HEK293 (cell line): ENCODE data around the gene PID1.

Experiments
- CTCF ChIA-PET: fragments of 350-600 bp; formaldehyde crosslinking; extraction: SDS; loops from one replicate; lab custom pipeline; 2021; ENCODE audit warnings: antibody characterized with exemption; lab: Yijun Ruan, JAX
- POLR2A ChIA-PET: fragments of 300-600 bp; formaldehyde crosslinking; extraction: SDS; loops from one replicate; lab custom pipeline; 2020; ENCODE audit warnings: antibody characterized with exemption, inconsistent platforms; lab: Yijun Ruan, JAX
- H3K27ac ChIP-seq: fragments of 200-500 bp; sonication (Bioruptor generic); 2 replicates; pipeline ENCODE4 v1.5.1; 2014; ENCODE audit warnings: low read depth, low read length, control low read depth, inconsistent platforms; ENCODE audit errors: extremely low read depth
- H3K36me3 ChIP-seq, 2 experiments: fragments of 200-500 bp in 1 of 2; sonication (Bioruptor generic) in 1 of 2; 1 replicate in 1 of 2; 2 replicates in 1 of 2; pipeline ENCODE4 v1.5.1; 2014 to 2017; ENCODE audit warnings: inconsistent platforms in 2 of 2, low read length in 2 of 2; ENCODE audit not compliant: control insufficient read depth in 2 of 2, insufficient read depth in 1 of 2
- H3K4me1 ChIP-seq: fragments of 200-500 bp; sonication (Bioruptor generic); 2 replicates; pipeline ENCODE4 v1.5.1; 2014; ENCODE audit warnings: mild to moderate bottlenecking, low read length, inconsistent platforms; ENCODE audit not compliant: control insufficient read depth, insufficient read depth
- H3K4me3 ChIP-seq: 2 replicates; pipeline ENCODE4 v1.5.1; 2011; ENCODE audit warnings: low read depth, mild to moderate bottlenecking, control low read depth, low read length, moderate library complexity
- H3K9me3 ChIP-seq: fragments of 200-500 bp; sonication (Bioruptor generic); 2 replicates; pipeline ENCODE4 v1.5.1; 2014; ENCODE audit warnings: low read depth, low read length, inconsistent platforms; ENCODE audit not compliant: control insufficient read depth, insufficient read depth
- KLF1 ChIP-seq: fragments of 450-650 bp; formaldehyde crosslinking; IDR thresholded peaks from 2 replicates; pipeline ENCODE4 v1.5.1; 2016; ENCODE audit warnings: missing biosample characterization, missing genetic modification characterization
- KLF10 ChIP-seq: fragments of 450-650 bp; IDR thresholded peaks from 2 replicates; pipeline ENCODE4 v1.5.1; 2018; ENCODE audit warnings: missing biosample characterization, mild to moderate bottlenecking, missing genetic modification characterization
- MZF1 ChIP-seq: fragments of 450-650 bp; formaldehyde crosslinking; IDR thresholded peaks from 2 replicates; pipeline ENCODE4 v1.5.1; 2017; ENCODE audit warnings: missing biosample characterization, missing genetic modification characterization, borderline replicate concordance
- ZBTB48 ChIP-seq: fragments of 450-650 bp; formaldehyde crosslinking; IDR thresholded peaks from 2 replicates; pipeline ENCODE4 v1.5.1; 2016; ENCODE audit warnings: missing biosample characterization, missing genetic modification characterization
- ZEB2 ChIP-seq: fragments of 450-650 bp; formaldehyde crosslinking; IDR thresholded peaks from 2 replicates; pipeline ENCODE4 v1.5.1; 2016; ENCODE audit warnings: missing biosample characterization, missing genetic modification characterization
- ZNF132 ChIP-seq: fragments of 450-650 bp; formaldehyde crosslinking; IDR thresholded peaks from 2 replicates; pipeline ENCODE4 v1.5.1; 2017; ENCODE audit warnings: missing biosample characterization, missing genetic modification characterization, borderline replicate concordance
- ZNF133 ChIP-seq: fragments of 450-650 bp; formaldehyde crosslinking; IDR thresholded peaks from 2 replicates; pipeline ENCODE4 v1.5.1; 2016; ENCODE audit warnings: missing biosample characterization, missing genetic modification characterization
- ZNF202 ChIP-seq: fragments of 450-650 bp; formaldehyde crosslinking; IDR thresholded peaks from 2 replicates; pipeline ENCODE4 v1.5.1; 2016; ENCODE audit warnings: missing biosample characterization, missing genetic modification characterization, borderline replicate concordance
- ZNF221 ChIP-seq: fragments of 450-650 bp; formaldehyde crosslinking; IDR thresholded peaks from 2 replicates; pipeline ENCODE4 v1.5.1; 2017; ENCODE audit warnings: missing biosample characterization, missing genetic modification characterization, borderline replicate concordance
- ZNF24 ChIP-seq: fragments of 450-650 bp; formaldehyde crosslinking; IDR thresholded peaks from 2 replicates; pipeline ENCODE4 v1.5.1; 2016; ENCODE audit warnings: missing biosample characterization, missing genetic modification characterization
- ZNF266 ChIP-seq: fragments of 450-650 bp; formaldehyde crosslinking; IDR thresholded peaks from 2 replicates; pipeline ENCODE4 v1.5.1; 2016; ENCODE audit warnings: missing biosample characterization, missing genetic modification characterization, low read depth
- ZNF302 ChIP-seq: fragments of 450-650 bp; formaldehyde crosslinking; IDR thresholded peaks from 2 replicates; pipeline ENCODE4 v1.5.1; 2016; ENCODE audit warnings: missing biosample characterization, missing genetic modification characterization, low read depth
- ZNF391 ChIP-seq: fragments of 450-650 bp; formaldehyde crosslinking; IDR thresholded peaks from 2 replicates; pipeline ENCODE4 v1.5.1; 2016; ENCODE audit warnings: low read depth, missing biosample characterization, missing genetic modification characterization, borderline replicate concordance
- ZNF404 ChIP-seq: fragments of 450-650 bp; formaldehyde crosslinking; IDR thresholded peaks from 2 replicates; pipeline ENCODE4 v1.5.1; 2017; ENCODE audit warnings: missing biosample characterization, missing genetic modification characterization
- ZNF510 ChIP-seq: fragments of 450-650 bp; formaldehyde crosslinking; IDR thresholded peaks from 2 replicates; pipeline ENCODE4 v1.5.1; 2018; ENCODE audit warnings: mild to moderate bottlenecking, missing genetic modification characterization, missing biosample characterization; ENCODE audit not compliant: insufficient replicate concordance
- ZNF560 ChIP-seq: fragments of 450-650 bp; formaldehyde crosslinking; IDR thresholded peaks from 2 replicates; pipeline ENCODE4 v1.5.1; 2017; ENCODE audit warnings: missing biosample characterization, missing genetic modification characterization, borderline replicate concordance
- ZNF571 ChIP-seq: fragments of 450-650 bp; formaldehyde crosslinking; IDR thresholded peaks from 2 replicates; pipeline ENCODE4 v1.5.0; 2017; ENCODE audit warnings: missing biosample characterization, missing genetic modification characterization
- ZNF626 ChIP-seq: fragments of 450-650 bp; sonication (Bioruptor Pico); formaldehyde crosslinking; IDR thresholded peaks from 2 replicates; pipeline ENCODE4 v1.5.1; 2018; ENCODE audit warnings: missing biosample characterization, missing genetic modification characterization, inconsistent platforms
- ZNF654 ChIP-seq: fragments of 450-650 bp; formaldehyde crosslinking; IDR thresholded peaks from 2 replicates; pipeline ENCODE4 v1.5.1; 2016; ENCODE audit warnings: low read depth, missing biosample characterization, missing genetic modification characterization
- ZNF670 ChIP-seq: fragments of 450-650 bp; formaldehyde crosslinking; IDR thresholded peaks from 2 replicates; pipeline ENCODE4 v1.5.1; 2016; ENCODE audit warnings: missing biosample characterization, missing genetic modification characterization, low read depth
- ZNF677 ChIP-seq: fragments of 450-650 bp; IDR thresholded peaks from 2 replicates; pipeline ENCODE4 v1.5.0; 2018; ENCODE audit warnings: missing biosample characterization, mild to moderate bottlenecking, missing genetic modification characterization, moderate library complexity
- ZNF701 ChIP-seq: fragments of 450-650 bp; formaldehyde crosslinking; IDR thresholded peaks from 2 replicates; pipeline ENCODE4 v1.5.1; 2016; ENCODE audit warnings: missing biosample characterization, missing genetic modification characterization
- ZNF776 ChIP-seq: fragments of 450-650 bp; formaldehyde crosslinking; IDR thresholded peaks from 2 replicates; pipeline ENCODE4 v1.5.0; 2017; ENCODE audit warnings: missing biosample characterization, missing genetic modification characterization, borderline replicate concordance
- ZNF843 ChIP-seq: fragments of 450-650 bp; formaldehyde crosslinking; IDR thresholded peaks from 2 replicates; pipeline ENCODE4 v1.5.1; 2016; ENCODE audit warnings: missing biosample characterization, missing genetic modification characterization
- ZSCAN30 ChIP-seq: fragments of 450-650 bp; IDR thresholded peaks from 2 replicates; pipeline ENCODE4 v1.5.1; 2018; ENCODE audit warnings: missing biosample characterization, mild to moderate bottlenecking, missing genetic modification characterization, moderate library complexity
- TF ChIP-seq, protein P1 (sequence below): fragments of 450-650 bp; formaldehyde crosslinking; IDR thresholded peaks from 2 replicates; pipeline ENCODE4 v1.5.1; 2017; ENCODE audit warnings: missing biosample characterization, missing genetic modification characterization
- TF ChIP-seq, protein P2 (sequence below): fragments of 450-650 bp; formaldehyde crosslinking; IDR thresholded peaks from 2 replicates; pipeline ENCODE4 v1.5.1; 2016; ENCODE audit warnings: missing biosample characterization, missing genetic modification characterization
- TF ChIP-seq, protein P3 (sequence below): fragments of 450-650 bp; formaldehyde crosslinking; IDR thresholded peaks from 2 replicates; pipeline ENCODE4 v1.5.0; 2017; ENCODE audit warnings: missing biosample characterization, missing genetic modification characterization, borderline replicate concordance

The PID1 gene

DNA sequence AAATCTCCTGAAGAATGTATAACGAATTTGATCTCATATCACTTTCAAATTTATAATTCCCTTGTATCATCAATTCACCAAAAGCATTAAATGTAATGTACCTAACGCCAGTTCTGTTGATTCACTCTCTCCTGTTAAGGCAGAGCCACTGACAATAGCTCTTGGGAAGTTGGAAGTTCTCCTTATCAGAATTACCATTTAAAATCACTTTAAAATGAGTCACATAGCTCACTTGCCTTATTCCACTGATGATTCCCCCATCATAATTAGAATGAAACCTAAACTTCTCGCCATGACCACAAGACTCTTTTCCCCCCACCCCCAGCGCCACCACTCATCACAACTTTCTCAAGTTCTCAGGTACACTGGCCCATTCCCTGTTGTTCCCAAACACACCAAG is 117.1 kb downstream of the PID1 start:
- CTCF ChIA-PET, result no interaction called here
- Histone ChIP-seq H3K4me3 (no peak overlapping the region), H3K4me1 (no peaks in the 10 kb centered on the region), H3K36me3 (no peaks in the 10 kb centered on the region), H3K27ac (no peak overlapping the region), H3K9me3 (no peaks in the 10 kb centered on the region)
- no peak for TF ChIP-seq ZNF266 (tag by site-specific recombination)
- no peak for TF ChIP-seq ZNF24 (tag by site-specific recombination)
- TF ChIP-seq ZNF404 (tag by site-specific recombination), result no peak
- TF ChIP-seq, protein P1, sequence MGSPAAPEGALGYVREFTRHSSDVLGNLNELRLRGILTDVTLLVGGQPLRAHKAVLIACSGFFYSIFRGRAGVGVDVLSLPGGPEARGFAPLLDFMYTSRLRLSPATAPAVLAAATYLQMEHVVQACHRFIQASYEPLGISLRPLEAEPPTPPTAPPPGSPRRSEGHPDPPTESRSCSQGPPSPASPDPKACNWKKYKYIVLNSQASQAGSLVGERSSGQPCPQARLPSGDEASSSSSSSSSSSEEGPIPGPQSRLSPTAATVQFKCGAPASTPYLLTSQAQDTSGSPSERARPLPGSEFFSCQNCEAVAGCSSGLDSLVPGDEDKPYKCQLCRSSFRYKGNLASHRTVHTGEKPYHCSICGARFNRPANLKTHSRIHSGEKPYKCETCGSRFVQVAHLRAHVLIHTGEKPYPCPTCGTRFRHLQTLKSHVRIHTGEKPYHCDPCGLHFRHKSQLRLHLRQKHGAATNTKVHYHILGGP, result no peak
- no peak for TF ChIP-seq ZNF776 (tag by site-specific recombination)
- no peak for TF ChIP-seq ZNF626 (tag by site-specific recombination)
- TF ChIP-seq, protein P2, sequence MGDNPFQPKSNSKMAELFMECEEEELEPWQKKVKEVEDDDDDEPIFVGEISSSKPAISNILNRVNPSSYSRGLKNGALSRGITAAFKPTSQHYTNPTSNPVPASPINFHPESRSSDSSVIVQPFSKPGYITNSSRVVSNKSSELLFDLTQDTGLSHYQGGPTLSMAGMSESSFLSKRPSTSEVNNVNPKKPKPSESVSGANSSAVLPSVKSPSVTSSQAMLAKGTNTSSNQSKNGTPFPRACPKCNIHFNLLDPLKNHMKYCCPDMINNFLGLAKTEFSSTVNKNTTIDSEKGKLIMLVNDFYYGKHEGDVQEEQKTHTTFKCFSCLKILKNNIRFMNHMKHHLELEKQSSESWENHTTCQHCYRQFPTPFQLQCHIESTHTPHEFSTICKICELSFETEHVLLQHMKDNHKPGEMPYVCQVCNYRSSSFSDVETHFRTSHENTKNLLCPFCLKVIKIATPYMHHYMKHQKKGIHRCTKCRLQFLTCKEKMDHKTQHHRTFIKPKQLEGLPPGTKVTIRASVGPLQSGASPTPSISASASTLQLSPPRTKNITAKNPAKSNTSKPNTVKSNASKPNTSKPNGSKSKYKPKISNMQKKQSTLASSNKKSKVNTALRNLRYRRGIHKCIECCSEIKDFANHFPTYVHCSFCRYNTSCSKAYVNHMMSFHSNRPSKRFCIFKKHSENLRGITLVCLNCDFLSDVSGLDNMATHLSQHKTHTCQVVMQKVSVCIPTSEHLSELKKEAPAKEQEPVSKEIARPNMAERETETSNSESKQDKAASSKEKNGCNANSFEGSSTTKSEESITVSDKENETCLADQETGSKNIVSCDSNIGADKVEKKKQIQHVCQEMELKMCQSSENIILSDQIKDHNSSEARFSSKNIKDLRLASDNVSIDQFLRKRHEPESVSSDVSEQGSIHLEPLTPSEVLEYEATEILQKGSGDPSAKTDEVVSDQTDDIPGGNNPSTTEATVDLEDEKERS (tag by site-specific recombination), result no peak
- no peak for TF ChIP-seq KLF1
- no peak for TF ChIP-seq ZBTB48
- TF ChIP-seq ZNF654 (tag by site-specific recombination), result no peak
- TF ChIP-seq ZNF391, result no peak
- TF ChIP-seq ZNF221 (tag by site-specific recombination), result no peak
- no peak for TF ChIP-seq ZNF510 (tag by site-specific recombination)
- no peak for TF ChIP-seq MZF1 (tag by site-specific recombination)
- no peak for TF ChIP-seq ZNF701 (tag by site-specific recombination)
- POLR2A ChIA-PET, result no interaction called here

DNA sequence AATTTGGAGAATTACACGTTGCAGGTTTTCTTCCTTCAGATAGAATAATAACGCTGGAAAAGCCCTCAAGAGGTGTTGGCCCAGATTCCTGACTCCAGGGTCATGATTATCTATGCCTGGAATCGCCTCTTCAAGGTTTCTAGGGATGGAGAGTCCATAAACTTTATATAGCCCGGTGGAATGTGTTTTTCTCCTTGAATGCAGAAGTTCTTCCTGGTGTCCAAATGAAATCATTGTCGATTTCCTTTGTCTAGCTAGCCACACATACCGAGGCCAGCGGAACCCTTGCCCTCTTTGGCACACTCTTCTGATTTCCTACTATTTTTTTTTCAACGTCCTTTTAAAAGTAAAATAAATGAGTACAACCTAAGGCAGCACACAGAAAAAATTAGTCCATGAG is 117.8 kb downstream of the PID1 start:
- no peak overlapping the region for H3K27ac ChIP-seq
- CTCF ChIA-PET, result interaction anchor here (0.9 kb wide), 1 partner anchor 19 kb away, joined by 3 read pairs; no protein-coding TSS in a partner anchor
- TF ChIP-seq ZNF843 (tag by site-specific recombination), result no peak
- TF ChIP-seq KLF10 (tag by site-specific recombination), result no peak
- no peak for TF ChIP-seq ZNF670 (tag by site-specific recombination)
- TF ChIP-seq, protein P3, sequence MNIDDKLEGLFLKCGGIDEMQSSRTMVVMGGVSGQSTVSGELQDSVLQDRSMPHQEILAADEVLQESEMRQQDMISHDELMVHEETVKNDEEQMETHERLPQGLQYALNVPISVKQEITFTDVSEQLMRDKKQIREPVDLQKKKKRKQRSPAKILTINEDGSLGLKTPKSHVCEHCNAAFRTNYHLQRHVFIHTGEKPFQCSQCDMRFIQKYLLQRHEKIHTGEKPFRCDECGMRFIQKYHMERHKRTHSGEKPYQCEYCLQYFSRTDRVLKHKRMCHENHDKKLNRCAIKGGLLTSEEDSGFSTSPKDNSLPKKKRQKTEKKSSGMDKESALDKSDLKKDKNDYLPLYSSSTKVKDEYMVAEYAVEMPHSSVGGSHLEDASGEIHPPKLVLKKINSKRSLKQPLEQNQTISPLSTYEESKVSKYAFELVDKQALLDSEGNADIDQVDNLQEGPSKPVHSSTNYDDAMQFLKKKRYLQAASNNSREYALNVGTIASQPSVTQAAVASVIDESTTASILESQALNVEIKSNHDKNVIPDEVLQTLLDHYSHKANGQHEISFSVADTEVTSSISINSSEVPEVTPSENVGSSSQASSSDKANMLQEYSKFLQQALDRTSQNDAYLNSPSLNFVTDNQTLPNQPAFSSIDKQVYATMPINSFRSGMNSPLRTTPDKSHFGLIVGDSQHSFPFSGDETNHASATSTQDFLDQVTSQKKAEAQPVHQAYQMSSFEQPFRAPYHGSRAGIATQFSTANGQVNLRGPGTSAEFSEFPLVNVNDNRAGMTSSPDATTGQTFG, result no peak
- TF ChIP-seq ZNF302 (tag by site-specific recombination), result no peak
- no peak for TF ChIP-seq ZNF677 (tag by site-specific recombination)
- TF ChIP-seq ZNF560 (tag by site-specific recombination), result no peak
- TF ChIP-seq ZEB2 (tag by site-specific recombination), result no peak
- no peak for TF ChIP-seq ZNF202 (tag by site-specific recombination)
- TF ChIP-seq, protein P2 (tag by site-specific recombination), result no peak
- TF ChIP-seq ZNF132, result no peak
- TF ChIP-seq ZNF133 (tag by site-specific recombination), result no peak
- no peak for TF ChIP-seq ZNF571 (tag by site-specific recombination)
- TF ChIP-seq ZSCAN30 (tag by site-specific recombination), result no peak

More for the DNA sequence above, 117.8 kb downstream of the PID1 start:
- no peaks in the 10 kb centered on the region for H3K4me1 ChIP-seq
- no peaks in the 10 kb centered on the region for H3K36me3 ChIP-seq
- POLR2A ChIA-PET, result no interaction called here
- H3K4me3 ChIP-seq, result no peak overlapping the region
- no peaks in the 10 kb centered on the region for H3K9me3 ChIP-seq
